GM18499 (cell line): ENCODE results near the gene ZNF446.
A peak's percentile ranks its signal among the peaks of the same experiment; 100 is the strongest.
"Not testable (repeated sequence)": the region's sequence is repeated elsewhere in the genome, so short reads cannot be mapped to it uniquely, and the experiment has no call there.

Experiments used
- ATAC-seq: cut with Tn5 transposase; IDR thresholded peaks from one replicate; pipeline ENCODE4 v1.9.1; 2021; ENCODE audit warnings: moderate number of reproducible peaks; ENCODE audit not compliant: insufficient read depth, unreplicated experiment

ZNF446 gene

DNA sequence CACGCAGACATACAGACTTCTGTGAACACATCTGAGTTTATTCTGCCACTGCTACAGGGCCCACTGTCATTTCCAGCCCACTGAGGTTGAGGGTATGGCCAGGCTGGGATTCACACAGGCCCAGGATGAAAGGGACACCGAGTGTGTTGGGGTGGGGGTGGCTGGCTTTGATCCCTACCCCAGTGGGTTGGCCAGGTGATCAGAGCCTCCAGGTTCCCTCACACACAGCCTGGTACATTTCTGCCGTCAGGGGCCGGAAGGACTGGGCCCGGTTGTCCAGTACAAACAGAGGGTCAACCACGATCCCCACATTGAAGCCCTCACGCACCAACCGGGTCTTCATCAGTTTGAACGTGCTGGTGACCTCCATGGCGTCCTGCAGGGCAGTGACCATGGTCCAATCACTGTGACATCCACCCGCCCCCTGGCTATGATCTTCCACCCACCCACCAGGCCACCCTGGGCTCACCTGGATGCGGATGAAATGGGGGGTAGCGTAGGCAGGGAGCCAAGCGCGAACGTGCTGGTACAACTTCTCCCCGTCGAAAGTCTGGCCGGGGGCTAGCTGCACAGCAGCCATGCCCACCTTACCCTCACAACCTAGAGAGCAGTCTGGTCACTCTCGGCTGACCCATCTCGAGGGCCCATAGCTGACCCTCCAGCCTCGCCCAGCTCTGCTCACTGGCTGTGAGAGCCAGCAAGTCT, 22.3 kb downstream of the ZNF446 start:
- no peak for ATAC-seq

DNA sequence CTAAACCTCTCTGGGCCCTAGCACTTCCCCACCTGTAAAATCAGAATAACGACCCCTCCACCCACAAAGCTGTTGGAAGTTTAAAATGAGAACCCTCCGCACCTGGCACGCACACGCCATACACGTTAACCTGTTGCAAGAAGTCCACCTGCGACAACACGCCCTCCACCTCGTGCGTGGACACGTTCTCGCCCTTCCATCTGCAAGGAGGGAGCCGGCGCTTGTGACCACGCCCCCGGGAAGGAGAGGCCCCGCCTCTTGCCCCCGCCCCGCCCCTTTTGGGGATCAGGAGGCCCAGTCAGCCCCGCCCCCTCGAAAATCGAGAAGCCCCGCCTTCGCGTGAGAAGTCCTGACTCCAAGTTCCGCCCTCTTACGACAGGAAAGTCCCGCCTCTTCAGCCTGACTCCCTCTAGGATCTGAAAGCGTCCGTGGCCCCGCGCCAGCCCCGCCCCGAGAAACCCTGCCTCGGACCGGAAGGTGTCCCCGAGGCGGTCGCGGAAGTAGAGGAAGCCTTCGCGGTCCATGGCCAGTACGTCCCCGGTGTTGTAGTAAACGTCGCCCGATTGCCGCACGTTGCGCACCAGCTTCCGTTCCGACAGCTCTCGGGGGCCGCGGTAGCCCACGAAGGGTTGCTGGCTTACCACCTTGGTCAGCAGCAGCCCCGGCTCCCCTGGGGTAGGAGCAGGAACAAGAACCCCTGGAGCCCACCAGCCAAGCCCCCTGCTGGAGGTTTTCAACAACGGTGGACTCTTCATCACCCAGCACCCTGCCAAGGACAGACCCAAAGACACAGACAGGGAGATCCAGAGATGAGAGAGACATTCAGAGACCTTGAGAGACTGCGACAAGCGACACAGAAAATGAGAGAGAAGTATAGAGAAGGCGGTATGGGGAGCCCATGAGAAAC, 23.1 kb downstream of the ZNF446 start:
- ATAC-seq = peak; percentile 66

DNA sequence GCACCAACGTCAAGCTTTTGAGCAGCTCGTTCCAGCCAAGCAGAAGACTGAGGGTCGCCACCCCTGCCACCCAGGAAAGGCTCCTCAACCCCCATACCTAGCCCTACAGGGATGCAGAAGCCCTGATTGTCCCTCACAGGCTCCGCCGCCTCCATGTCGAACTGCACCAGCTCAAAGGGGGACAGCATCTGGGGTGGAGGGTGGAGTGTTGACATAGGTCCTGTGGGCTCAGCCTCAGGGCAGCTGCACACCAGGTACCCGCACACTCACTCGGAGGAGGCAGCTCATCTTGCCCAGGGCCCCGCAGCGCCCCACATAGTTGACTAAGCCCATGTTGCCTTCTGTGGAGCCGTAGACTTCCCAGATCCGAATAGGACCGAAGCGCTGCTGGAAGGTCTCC, 24.1 kb downstream of the ZNF446 start:
- ATAC-seq = no peak

DNA sequence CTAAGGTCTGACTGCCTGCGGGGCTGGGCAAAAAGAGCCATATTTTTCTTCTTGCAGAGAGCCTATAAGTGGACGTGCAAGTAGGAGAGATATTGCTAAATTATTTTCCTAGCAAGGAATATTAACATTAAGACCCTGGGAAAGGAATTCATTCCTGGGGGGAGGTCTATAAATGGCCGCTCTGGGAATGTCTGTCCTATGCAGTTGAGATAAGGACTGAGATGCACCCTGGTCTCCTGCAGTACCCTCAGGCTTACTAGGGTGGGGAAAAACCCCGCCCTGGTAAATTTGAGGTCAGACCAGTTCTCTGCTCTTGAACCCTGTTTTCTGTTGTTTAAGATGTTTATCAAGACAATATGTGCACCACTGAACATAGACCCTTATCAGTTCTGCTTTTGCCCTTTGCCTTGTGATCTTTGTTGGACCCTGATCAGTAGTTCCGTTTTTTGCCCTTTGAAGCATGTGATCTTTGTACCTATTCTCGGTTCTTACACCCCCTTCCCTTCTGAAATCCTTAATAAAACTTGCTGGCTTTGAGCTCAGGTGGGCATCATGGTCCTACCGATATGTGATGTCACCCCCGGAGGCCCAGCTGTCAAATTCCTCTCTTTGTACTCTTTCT, 31.6 kb downstream of the ZNF446 start:
- not testable (repeated sequence) for ATAC-seq

DNA sequence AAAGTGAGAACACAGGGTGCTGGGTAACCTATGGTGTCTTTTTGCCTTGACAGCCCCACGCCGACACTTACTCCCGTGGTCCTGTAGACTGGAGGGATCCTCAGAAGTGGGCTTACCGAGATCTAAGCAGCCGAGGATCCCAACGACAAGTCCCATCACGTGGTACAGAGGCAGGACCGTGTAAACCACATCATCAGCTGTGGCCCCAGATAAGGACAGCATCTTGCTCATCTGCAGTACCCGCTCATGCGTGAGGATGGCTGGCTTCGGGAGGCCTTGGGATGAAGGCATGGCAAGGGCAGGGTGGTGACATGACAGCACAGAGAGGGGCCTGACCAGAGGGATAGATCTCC, 33.6 kb downstream of the ZNF446 start:
- ATAC-seq = no peak

DNA sequence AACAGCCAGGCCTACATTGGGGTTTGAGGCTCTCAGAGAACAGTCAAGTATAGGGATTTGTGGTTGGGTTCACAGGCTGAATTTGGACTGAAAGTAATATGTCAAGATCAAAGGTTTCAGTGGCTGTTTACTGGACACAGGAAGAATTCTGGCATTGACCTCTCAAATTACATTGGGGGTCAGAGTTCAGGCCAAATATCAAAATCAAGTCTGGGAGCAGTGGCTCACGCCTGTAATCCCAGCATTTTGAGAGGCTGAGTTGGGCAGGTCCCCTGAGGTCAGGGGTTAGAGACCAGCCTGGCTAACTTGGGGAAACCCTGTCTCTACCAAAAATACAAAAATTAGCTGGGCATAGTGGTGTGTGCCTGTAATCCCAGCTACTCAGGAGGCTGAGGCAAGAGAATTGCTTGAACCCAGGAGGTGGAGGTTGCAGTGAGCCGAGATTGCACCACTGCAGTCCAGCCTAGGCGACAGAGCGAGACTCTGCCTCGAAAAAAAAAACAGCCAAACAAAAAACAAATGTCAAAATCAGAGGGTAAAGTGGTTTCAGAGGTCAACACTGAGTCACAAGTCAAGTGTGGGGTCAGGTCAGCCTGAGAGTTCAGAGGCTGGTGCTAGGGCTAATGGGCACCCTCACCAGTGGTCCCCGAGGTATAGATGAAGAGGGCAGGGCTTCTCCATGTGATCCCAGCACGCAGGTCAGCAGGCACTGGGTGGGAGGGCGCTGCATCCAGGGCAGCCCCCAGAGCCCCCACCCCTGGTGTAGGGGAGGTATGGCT, 34.1 kb downstream of the ZNF446 start:
- ATAC-seq = no peak

DNA sequence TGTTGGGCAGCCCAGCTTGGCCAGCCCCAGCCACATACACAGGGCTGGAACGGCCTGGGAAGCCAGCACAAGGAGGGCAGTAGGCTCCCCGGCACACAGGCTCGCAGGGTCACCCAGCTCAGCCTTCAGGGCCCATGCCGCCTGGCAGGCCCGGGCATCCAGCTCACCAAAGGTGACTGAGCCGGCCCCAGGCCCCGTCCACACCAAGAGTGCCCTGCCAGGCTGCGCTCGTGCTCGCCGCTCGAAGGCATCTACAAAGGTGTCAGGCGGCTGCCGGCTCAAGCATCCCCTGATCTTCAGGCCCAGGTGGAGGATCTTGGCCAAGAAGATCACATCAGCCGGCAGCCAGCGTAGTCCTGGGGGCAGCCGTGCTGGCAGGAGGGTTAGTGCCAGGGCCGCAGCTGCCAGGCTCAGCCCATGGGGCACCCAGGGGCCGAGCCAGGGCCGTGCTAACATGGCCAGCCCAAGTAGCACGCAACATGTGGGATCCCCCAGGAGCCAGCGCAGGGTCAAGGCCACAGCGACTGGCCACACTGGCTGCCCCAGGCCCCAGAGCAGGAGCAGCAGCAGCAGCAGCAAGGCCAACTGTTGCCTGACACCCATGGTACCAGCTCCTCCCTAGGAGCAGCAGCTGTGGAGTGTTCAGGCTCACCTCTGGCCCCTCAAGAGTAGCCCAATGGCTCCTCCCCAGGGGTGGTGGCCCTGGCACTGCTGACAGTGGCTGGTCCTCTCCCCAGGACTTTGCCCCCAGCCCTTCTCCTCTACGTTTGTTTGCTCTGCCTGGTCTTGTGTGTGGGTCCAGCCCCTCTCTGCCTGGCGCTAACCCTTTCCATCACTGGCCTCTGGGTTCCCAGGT, 35.4 kb downstream of the ZNF446 start, which contains the start of gene SLC27A5:
Gene SLC27A5 (minus strand): TSS at position 640 of the 856 bp plus-strand sequence. CDS start 37 bp downstream, at position 603.
- ATAC-seq = no peak

DNA sequence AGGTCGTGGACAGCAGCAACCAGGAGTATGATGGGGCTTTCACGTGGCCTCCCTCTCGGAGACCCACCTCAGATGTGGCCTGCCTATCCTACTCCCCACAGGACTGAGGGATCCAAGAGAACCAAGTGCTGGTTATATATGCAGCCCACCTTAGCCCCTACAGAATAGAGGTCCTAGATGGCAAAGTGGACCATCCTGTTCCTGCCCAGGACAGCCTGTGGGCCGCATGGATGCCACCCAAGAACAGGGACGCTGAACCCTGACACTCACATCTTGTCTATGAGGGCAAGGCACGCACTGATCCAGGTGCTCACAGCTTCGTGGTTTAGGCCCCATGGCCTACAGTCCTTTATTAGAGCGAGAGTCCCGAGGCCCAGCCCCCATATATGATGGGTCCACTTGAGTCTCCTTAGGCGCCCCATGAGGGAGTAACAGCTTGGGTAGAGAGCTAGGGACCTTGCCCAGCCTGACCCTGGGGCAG, 37.1 kb downstream of the ZNF446 start:
- ATAC-seq = no peak

DNA sequence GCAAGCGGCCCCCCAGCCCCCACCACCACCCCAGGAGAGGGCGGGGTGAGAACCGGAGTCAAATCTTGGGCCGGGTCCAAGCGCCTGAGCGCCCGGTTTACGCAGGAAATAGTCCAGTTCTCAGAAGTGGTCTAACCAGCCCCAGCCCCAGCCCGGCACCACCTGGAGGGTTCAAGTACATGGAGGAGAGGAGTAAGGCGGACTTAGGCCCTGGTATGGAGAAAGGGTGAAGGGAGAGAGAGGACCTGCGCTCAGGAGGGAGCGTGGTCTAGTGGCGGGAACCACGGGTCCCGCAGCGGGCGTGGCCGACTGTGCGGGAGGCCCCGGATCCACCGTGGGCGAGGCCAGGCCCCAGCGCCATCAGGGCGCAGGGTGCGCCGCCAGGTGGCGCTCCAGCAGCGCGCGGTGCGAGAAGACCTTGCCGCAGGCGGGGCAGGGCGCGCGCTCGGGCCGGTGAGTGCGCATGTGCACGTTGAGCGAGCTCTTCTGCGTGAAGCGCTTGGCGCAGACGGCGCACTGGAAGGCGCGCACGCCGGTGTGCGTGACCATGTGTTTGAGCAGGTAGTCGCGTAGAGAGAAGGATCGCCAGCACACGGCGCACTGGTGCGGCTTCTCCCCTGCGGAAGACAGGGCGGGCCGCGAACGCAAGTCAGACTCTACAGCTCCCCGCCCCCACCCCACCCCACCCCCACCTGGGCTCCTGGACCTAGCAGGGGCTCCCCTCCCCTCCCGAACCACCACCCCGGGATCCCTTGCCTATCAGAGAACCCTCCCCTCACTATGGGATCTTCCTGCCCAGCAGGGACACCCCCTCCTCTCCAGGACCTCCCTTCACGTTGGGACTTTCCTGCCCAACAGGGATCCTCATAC, 37.8 kb downstream of the ZNF446 start:
- no peak for ATAC-seq

DNA sequence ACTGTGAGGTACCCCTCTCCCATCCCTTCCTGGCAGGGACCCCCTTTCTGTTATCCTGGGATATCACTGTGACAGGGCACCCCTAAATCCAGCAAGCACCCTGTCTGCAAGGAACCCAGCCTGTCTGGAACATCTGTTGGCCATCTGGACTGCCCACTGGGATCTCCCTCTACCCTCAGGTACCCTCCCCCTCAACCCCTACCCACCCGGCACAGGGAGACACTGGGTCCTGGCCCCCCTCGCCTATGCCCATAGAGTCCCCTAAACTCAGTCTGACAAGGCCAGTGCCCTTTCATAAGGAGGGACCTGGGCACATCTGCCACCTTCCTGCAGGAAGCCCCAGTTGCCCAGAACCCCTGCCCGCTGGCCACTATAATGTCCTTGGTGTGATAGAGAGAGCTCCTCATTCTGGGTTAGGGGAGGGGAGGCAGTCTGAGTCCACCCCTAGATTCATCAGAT, 38.4 kb downstream of the ZNF446 start:
- no peak for ATAC-seq

DNA sequence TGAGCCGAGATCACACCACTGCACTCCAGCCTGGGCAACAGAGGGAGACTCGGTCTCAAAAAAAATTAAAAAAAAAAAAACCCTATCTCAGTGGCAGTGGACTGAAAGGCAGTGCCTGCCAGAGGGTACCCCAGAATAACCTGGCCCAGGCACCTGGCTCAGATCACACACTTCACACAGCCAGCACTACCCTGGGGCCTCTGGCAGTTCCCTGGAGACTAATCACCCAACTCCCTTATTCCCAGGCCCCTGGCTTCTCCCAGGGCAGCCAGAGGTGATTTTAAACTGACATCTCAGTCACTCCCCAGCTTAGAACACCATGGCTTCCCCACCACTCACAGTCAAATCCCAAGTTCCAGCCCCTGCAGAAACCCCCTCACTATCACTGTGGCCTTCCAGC, 39.1 kb downstream of the ZNF446 start:
- no peak for ATAC-seq

DNA sequence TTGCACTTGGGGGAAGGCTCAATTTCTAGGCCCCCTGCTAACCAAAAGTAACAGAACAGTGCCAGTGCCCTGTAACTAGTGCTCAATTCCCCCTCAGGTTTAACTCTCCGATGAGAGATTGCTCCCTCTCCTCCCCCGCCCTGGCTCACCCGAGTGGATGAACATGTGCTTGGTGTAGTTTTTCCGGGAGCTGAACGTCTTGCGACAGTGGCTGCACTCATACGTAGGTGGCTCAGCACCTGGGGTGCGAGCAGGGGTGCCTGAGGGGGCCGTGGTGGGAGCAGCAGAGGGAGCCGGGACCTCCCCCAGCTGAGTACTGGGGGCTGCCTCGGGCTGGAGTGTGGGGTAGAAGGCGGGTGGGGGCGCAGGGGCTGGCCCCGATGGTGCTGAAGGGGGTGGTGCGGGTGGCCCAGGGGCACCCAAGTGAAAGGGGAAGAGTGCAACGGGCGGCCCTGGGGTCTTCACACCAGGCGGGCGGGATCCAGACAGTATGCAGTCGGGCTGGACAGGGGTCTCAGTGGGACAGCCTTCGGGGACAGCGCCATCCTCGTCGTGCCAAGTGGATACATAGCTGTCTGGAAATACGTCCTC, 40.2 kb downstream of the ZNF446 start:
- ATAC-seq = no peak

DNA sequence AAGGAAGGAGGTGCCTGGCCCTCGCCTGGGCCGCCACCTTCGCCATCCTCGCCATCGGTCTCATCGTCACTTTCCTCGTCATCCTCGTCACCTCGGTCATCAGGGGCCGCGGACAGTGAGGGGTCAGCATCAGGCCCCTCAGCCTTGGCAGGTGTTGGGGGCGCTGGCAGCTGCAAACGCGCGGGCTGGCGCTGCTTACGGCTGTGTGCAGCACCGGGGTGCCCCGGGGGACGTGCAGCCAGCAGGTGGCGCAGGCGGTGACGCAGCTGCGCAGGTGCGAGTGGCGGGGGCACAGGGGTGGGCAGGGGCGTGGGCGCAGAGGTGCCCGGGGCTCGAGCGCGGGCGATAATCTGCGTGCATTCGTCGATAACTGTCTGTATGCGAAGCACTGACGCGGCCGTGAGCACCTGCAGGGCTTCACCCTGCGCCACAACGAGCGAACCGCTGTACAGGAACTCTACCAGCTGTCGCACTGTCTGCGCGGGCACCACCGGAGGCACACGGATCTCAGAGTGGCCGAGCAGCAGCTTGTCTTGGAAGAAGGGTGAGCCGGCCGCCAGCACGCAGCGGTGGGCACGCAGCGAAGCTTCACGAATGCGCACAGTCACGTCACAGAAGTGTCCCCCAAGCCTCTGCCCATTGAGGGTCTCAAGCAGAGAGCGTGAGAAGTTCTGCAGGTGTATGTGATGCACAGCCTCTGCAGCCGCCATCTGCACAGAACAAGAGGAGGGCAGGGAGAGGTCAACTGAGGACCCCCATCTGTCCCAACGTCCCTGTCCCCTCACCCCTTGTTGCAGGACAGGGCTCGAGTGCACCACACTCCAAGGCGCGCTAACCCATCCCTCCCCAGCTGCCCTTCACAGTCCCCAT, 41.0 kb downstream of the ZNF446 start:
- no peak for ATAC-seq

DNA sequence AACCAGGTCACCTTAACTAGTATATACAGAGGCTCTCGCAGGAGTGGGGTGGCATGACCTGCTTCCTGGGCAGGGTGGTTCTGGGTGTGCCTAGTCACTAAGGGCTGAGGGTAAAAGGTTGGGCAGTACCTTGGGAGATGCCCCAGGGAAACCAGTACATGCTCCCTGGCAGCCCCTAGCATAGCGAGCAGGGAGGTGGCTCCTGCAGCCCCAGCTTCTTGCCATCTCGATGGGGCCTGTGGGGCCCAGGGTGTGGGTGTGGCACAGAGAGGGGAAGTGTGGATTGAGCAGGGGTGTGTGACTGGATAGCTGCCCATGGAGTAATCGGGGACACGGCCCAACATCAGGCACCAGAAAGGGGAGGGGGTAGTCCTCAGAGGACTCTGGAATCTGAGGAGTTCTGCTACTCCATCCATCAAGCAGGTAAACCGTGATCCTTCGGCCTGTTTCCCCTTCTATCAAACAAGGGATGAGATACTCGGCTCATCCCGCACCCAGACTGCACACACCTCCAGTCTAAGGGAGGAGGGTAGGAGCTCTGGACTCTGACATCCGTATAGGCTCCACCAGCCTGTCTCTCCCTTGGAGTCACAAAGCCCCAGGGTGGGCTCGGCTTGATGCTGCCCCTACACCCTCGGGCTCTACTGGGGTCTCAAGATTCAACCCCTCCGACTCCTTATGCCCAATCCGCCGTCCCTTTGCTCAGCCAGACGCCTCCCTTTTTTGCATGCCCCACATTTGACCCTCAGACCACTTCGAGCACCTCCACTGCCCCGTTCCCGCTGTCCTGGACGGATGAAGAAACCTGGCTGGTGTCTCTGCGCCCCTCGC, 42.3 kb downstream of the ZNF446 start:
- no peak for ATAC-seq

DNA sequence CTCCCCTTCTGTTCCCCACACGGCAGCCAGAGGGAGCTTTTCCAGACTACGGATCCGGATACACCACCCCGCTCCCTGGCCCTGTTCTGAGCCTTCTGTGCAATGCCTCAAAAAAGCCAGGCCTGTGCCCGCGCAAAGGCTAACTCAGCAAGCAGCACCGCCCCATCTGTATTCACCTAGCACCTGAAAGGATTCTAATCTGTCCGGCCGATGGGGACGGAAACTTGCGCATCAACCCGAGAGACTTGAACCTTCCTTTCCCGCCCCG, 42.9 kb downstream of the ZNF446 start:
- ATAC-seq = no peak
